GM19452 (cell line): ENCODE data around the gene KAZN.

Experiments used
- ATAC-seq: cut with Tn5 transposase; IDR thresholded peaks from one replicate; pipeline ENCODE4 v1.9.1; 2021; ENCODE audit not compliant: unreplicated experiment

The KAZN gene

DNA sequence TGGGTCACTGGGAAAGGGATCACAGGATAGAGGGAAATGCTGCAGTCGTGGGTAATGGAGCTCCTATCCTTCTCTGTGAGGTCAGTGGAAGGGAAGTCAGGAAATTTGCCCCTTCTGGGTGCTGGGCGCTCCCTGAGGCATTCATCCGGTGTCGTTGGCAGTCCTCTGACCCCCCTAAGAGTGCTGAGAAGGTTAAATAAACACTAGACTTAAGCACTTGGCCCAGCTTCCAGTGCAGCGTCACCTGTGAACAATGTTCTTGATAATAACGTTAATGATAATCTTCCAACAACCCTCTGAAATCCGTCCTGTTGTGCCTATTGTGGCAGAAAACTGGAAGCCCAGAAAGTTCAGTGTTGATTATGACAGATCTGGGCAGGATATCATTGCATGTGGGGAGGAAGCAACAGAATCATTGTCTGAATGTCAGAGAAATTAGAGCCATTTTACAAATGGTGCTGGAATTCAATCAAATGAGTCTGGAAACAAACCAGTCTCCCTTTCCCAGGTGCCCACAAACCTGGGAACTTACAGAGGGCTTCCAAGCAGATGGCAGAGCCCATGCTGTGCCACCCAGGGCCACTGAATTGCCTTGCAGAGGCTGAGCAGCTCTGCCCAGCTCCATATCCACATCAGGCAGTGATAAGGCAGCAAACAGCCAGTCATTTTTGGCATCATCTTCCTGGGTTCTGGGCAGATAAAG is 216.8 kb downstream of the KAZN start:
- ATAC-seq, result no peak

DNA sequence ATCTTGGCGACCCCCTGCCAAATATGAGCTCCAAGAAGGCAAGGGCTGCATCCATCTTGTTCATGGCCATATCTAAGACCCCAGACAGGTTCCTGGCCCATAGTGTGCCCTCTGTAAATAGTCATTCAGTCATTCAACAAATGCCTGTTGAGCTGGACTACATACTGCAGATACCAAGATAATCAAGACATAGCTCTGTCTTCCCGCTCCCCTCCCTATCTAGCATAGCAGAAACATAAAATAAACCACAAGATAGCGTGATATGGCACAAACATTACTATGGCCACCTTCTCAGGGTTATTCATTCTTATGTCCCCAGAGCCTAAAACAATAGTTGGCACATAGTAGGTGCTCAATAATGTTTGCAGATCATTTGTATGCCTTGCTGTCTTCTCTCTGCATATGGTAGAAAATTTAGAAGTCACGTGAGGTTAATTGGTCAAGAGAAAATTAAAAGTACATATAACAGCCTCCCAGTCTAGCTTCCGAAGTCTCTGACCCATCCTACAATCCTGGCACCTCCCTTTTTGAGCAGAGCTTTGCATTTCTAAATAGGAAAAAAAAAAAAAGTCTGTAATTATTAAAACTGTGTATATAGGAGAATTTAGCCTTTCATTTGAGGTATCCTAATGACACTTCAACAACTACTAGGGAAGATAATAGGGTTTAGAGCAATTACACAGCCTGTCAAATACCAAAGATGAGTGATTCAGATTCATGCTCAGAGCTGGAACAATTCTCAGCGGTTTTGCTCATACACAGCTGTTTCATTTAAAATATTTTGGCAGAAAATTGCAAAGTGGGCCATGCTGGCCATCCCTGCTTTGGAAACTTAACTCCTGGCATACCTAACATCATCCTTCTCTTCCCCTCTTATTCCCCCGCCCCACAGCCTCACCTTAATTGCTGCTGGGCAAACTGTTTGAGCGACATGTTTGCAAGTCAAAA is 219.0 kb downstream of the KAZN start:
- ATAC-seq, result no peak

DNA sequence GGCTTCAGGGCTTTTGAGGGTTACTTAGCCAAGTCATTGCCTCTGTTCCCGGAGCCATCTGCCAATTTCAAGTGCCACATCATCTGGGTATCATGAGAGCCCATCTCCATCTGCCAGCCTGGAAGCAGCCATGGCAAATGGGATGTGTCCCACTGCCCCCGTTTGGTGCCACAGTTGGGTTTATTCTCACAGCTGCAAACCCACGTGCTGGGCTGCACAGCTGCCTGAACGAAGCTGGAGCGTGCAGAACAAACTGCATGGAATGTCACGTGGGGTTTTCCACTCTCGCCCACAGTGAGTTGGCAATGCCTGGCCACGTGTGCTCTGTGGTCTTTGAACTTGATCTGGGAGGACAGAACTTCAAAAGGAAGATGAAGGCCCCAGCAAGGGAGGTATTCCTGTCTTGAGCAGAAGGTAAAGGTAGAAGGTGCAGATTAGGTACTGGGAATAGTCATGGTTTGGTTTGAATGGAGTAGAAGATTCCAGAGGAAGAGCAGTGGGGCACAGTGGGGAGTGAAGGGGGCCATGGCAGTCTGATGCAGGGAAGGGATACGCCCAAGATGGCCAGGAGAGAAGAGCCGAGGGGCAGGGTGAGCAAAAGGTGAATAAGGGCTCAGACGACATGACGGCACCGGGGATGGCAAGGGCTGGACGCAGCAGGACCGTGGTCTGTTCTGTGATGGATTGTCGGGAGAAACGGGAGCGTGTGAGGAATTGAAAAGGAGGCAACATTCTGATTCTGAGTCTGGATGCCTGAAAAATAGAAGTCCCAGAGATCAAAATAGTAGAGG is 222.0 kb downstream of the KAZN start:
- ATAC-seq, result no peak

- no peak for ATAC-seq
Measured at GRCh38 chr1:14822493-14822892, 224.0 kb downstream of the KAZN start.

DNA sequence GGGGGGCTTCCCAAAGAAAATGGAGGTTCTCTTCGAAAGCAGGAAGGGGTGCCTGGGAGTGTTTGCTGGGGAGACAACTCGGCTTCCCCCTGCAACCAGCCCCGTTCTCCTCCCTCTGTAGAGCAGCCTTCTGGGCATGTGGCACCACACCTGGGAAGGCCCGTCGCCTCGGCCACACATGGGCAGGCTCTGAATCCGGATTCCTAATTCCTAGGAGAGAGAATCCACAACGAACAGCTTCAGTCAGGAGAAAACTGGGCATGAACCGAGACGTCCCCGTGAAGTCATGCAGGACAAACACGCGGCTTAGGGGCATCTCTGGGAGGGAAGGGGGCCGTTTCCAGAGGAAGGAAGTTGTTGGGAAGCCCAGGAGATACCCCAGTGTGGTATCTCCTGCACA is 224.5 kb downstream of the KAZN start:
- ATAC-seq, result no peak

DNA sequence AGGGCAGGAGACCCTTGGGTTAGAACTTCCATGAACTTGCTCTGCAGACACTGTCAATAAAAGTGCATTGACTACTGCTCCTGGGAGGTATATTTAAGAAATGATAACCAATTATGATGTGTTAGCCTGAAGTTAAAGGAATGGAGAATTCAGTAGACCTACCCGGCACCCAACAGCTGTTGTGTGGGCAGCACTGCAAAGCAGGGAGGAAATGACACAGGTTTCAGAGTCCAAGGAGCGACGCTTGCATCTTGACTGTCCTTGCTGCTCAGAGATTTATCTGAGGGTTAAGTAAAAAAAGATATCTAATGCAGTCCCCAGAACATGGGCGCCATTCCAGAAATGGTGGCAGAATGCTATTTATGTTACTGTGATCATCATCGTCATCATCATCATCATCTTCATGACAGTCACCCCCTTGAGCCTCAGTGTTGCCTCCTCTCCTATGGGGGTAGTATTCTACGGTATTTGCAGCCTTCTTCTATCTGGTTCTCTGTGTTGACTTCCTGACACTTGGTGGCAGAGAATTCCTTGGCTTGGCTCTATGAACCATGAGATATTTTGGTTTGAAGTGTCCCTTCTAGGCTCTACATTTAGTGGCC is 225.9 kb downstream of the KAZN start:
- ATAC-seq, result no peak

GRCh38 chr1:14825396-14825795 is 226.9 kb downstream of the KAZN start:
- ATAC-seq, result no peak

DNA sequence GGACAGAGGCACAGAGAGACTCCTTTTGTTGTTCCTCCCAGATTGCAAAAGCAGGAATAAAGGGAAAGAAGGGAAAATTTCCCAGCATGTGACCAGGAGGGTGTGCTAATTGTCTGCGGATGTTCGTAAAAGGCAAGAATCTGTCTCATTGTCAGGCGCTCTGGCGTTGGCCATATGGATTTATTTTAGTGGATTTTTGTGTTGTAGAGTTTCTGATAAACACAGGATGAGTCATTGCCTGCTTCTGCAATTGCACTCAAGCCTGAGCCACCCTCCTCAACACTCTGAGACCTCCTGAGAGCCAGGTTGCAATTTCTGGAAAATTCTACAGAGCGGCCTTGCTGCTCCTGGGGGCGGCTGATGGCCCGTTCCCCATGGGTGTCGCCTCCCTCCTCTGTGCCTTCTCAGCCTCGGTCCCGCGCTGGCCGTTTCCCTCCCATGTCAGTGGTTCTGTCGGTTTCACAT is 227.7 kb downstream of the KAZN start:
- ATAC-seq, result no peak

DNA sequence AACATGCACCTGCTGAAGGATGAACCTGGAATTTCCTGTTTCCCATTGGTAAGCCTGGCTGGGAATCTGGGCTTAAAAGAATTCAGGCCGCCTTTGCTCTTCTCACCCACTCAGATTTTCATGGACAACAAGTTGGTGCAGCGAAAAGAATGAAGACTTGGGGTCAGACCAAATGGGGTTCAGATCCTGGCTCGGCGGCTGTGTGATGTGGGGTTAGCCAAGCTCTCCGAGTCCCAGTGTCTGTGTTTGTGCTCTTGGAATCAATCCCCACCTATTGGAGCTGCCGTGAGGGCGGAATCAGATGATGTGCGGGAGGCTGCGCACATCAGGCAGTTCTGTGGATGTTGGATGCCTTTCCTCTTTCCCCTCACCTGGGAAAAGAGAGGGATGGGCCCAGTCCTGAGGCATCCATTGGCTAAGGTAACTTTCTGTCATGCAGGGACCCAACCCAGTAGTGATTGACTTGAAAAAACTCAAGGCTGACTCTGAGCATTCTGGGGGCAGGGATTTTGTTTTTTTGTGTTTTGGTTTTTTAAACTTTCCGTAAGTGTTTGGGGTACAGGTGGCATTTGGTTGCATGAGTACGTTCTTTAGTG is 228.3 kb downstream of the KAZN start:
- ATAC-seq, result no peak

- no peak for ATAC-seq
Measured at GRCh38 chr1:14827870-14828269, 229.4 kb downstream of the KAZN start.

DNA sequence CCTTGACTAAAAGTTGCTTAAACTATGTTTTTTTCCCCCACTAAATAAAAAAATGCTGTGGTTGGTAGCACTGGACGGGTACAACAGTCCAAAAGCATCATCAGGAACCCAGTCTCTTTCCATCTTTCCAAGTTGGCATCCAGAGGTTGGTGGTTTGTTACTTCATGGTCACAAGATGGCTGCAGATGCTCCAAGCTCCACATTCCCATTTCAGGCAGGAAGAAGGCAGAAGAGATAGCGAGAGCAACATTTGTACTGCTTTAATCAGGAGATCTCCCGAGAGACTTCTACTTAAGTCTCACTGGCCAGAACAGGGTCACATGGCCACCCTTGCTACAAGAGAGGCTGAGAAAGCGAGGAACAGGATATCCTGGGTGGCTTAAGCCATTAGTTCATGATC is 230.2 kb downstream of the KAZN start:
- ATAC-seq, result no peak

DNA sequence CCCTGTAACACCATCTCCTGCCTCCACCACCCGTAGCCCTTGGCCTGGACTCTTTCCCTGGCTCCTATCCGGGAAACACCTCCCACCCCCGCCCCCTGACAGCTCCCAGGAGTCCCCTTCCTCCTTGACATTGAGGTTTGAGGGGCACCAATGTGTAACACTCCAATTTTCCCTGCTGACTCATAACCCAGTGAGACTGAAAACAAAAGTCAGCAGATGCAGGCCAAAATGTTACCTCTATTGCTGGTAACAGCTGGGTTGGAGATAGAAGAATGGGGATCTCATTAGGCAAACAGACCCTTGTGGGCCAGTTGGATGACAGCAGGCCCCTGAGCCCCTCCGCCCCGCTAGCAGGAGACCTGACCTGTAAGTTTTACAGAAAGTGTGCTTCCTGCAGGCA is 237.2 kb downstream of the KAZN start:
- ATAC-seq, result no peak

DNA sequence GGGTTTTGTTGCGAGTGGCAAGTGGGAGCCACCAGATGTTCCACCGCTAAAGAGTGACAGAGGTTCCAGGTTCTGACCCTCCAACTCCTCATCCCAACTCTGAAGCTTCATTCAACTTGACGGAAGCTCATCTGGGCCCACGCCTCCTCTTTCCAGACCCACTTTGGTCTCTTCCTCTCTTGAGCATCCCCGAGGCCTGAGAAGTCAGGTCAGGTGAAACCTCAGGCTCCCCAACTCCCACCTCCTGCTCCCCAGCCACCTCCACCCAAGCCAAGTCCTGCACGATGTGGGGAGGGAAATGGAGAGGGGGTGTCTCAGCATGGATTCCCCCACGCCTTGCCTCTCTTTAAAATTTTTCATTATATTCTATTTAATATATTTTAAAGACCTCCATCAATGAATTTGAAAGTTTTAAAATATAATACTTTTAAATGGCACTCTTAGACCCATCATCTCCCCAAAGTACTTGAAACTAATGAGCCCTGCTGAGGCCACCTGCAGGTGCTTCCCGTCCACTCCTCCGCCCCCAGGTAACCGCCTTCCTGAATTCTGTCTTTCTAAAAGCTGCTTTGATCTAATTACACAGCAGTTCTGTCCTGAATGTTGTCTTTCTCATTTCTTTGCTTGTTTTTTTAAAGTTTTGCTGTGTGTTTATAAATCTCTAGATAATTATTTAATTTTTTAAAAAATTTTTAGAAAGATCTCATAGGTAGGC is 238.1 kb downstream of the KAZN start:
- ATAC-seq, result no peak

- ATAC-seq, result no peak
Measured at GRCh38 chr1:14840374-14840773, 241.9 kb downstream of the KAZN start.

GRCh38 chr1:14841456-14841855 is 243.0 kb downstream of the KAZN start:
- no peak for ATAC-seq

- no peak for ATAC-seq
Measured at GRCh38 chr1:14841951-14842350, 243.5 kb downstream of the KAZN start.

DNA sequence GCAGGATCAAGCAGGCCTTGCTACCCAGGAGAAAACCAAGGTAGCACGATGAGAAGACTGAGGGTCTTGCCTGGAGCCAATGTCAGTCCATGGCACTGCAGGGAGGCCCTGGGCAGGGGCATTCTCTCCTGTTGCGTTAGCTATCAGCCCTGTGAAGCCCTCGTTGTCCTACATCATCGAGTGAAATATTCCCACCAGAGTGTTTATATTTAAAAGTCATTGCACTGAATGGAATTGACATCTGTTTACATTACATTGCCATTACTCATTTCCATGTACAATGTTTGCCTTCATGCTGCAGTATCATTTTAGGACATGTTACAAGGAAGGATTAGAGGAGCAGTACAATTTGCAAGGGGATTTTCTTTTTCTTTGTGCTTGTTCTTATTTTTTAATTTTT is 243.9 kb downstream of the KAZN start:
- ATAC-seq, result no peak

DNA sequence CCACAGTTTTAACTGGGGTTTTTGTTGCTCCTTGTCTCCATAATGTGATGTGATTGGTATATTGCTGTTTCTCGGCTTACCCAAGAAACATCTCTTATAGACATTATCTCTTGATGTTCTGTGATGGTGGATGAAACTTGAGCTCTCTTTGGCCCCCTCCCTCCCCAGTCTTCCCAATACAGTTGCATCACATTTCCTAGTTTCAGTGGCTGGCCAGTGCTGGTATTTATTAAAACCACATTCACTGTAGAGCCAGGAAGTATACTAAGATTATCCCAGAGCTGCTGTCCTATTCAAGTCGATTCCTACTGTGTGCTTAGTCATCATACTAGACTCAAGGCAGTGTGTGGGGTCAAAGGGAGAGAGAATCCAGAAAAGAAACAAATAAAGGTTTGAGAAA is 244.4 kb downstream of the KAZN start:
- ATAC-seq, result no peak

DNA sequence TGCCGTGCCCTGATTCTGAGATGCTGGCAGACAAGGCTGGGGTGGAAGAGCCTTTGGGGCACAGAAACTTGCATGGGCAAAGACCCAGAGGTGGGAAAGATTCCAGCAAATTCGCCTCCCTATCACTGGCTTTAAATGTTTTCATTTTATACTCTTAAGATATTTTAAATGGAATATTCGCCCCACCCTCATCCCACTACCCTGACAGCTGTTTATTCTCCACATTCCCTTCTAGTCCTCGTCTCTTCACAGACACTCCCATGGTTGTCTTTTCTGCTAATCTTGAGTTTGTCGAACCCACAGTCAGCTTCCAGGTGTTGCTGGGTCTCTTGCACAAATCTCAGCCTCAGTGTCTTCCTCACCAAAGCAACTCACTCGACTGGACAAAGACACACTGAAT is 245.0 kb downstream of the KAZN start:
- no peak for ATAC-seq

DNA sequence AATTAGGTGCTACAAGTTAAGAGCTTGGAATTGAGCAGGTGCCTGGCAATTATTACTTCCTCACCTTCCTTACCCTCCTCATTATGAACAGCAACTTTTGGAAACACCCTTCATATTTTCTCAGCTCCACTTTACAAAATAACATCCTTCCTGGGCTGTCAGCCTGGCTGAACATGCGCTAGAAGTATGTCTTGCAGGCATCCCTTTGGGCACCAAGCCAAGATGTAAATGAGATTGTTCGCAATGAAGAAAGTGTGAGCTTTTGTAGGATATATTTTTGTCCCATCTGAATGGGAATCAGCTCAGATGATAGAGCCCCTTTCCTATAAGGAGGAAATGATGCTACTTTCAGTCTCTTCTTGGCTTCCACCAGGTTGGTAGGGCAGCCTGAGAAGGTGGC is 245.9 kb downstream of the KAZN start:
- no peak for ATAC-seq
